ENCODE results near the gene C19orf33.

DNA sequence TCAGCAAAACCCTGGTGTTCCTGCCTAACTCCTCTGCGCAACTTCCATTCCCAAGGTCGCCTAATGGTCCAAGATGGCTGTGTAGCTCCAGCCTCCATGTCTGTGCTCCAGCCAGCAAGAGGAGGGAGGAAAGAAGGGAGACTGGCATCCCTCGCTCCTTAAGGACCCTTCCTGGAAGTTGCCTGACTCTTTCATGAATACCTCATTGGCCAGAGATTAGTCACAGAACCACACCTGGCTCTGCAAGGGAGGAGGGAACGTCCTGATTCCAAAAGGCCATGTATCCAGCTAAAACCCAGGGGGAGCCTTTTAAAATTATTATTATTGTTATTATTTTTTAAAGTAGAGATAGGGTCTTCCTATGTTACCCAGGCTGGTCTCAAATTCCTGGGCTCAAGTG, 20.4 kb downstream of the C19orf33 start:
- TF ChIP-seq CTCF (IDR thresholded peaks at IDR 0.05) (no peak), POLR2AphosphoS5 (IDR thresholded peaks at IDR 0.05) (no peak)
